Activated T-helper 1 cell treated with anti-CD3 and anti-CD28 coated beads, Interleukin-12 subunit alpha, Interleukin-12 subunit beta, Interleukin-2, Interleukin-4 antibody, amounts not matched to agents 30 ng/mL and 10 ng/mL and 1 ng/mL, durations not matched to agents 14 hours and 24 hours and 36 hours (primary cell): ENCODE measurements around the gene KCND3. TPM values are rescaled to one million over a fixed set of nuclear protein-coding genes. Genes with fewer than 3 reads are reported as not detected.

ENCODE experiments used
- DNase-seq: peaks from one replicate; pipeline ENCODE4 v3.0.0; 2021; ENCODE audit warnings: low spot score
- H3K27ac Mint-ChIP-seq: one replicate; pipeline ENCODE4 v1.8.0; 2021; ENCODE audit warnings: mild to moderate bottlenecking, mixed read lengths
- H3K27me3 Mint-ChIP-seq: one replicate; pipeline ENCODE4 v1.8.0; 2022; ENCODE audit warnings: mild to moderate bottlenecking, moderate library complexity, mixed read lengths; ENCODE audit not compliant: insufficient read depth
- H3K36me3 Mint-ChIP-seq: one replicate; pipeline ENCODE4 v1.8.0; 2021; ENCODE audit warnings: low read depth, mixed read lengths
- H3K4me1 Mint-ChIP-seq: one replicate; pipeline ENCODE4 v1.8.0; 2021; ENCODE audit warnings: low read depth, mixed read lengths
- H3K4me3 Mint-ChIP-seq: one replicate; pipeline ENCODE4 v1.8.0; 2021; ENCODE audit warnings: mild to moderate bottlenecking, moderate library complexity, mixed read lengths
- H3K9me3 Mint-ChIP-seq: one replicate; pipeline ENCODE4 v1.8.0; 2021; ENCODE audit warnings: mixed read lengths
- intact Hi-C: fragments of 100-400 bp; cut with micrococcal nuclease; formaldehyde crosslinking; loops from one replicate; pipeline ENCODE4 v1.15.1; 2024
- total RNA-seq: library from RNA; stranded (reverse); gene quantifications from 2 replicates; pipeline ENCODE4 v1.2.3, GENCODE V29; 2022

The KCND3 gene
- total RNA-seq, 1 donor from 2014 or later: not detected

DNA sequence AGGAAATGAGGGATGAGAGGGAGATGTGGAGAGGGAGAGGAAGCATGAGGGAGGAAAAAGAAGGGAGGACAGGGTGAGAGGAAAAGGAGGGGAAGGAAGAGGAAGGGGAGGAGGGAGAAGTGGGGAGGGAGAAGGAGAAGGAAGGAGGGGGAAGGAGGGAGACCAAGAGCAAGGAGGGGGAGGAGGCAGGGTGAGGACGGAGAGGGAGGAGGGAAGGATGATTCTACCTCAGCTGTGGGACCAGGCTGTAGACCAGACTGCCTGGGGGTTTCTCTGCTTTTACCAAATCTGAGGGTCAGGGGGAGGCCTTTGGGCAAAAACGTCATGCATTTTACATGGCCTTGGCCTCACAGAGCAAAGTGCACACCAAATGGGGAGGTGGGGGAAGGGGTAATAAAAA is 94.5 kb downstream of the KCND3 start:
- no peak overlapping the region for H3K4me3 Mint-ChIP-seq
- no peak for DNase-seq
- H3K36me3 Mint-ChIP-seq: no peaks in the 10 kb centered on the region
- no peak overlapping the region for H3K27ac Mint-ChIP-seq
- no peaks in the 10 kb centered on the region for H3K4me1 Mint-ChIP-seq
- H3K9me3 Mint-ChIP-seq: no peaks in the 10 kb centered on the region
- H3K27me3 Mint-ChIP-seq: peaks cover 11% of the 10 kb centered on the region
- intact Hi-C loops: no loop called here

DNA sequence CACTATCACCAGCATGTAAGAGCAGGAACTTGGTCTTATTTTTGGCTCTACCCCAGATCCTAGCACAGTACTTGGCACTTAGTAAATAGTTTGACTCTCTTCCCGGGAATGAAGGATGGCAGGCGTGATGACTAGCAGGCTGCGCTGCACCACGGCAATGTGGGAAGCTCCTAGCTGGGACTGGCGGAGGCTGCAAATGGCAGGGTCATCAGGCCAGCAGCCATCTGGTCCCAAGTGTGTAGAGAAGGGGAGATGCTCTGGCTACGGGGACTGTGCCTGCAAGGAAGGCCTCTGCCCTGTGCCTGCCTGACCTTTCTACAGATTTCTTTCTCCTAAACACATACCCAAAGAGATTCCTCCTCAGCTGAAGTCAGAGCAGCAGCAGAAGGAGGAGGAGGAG is 95.0 kb downstream of the KCND3 start:
- Mint-ChIP-seq H3K27me3 (peaks cover 10% of the 10 kb centered on the region), H3K9me3 (no peaks in the 10 kb centered on the region), H3K27ac (no peak overlapping the region), H3K4me1 (no peaks in the 10 kb centered on the region), H3K36me3 (no peaks in the 10 kb centered on the region), H3K4me3 (no peak overlapping the region)
- intact Hi-C loops: no loop called here
- DNase-seq: no peak

DNA sequence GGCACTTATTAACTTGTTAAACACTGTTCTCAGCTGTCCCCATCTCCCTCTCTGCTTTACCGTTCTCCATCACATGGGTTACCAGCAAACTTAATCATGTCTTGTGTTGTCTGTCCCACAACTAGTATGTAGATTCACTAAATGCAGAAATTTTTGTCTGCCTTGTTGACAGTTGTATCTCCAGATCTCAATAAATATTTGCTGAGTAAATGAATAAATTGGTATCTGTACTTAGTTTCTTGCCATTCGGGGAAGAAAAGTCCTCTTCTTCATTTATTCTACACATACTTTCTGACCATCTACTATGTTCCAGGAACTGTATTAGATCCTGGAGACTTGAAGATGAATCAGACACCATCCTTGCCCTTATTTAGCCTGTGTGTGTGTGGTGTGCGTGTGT is 97.9 kb downstream of the KCND3 start:
- no peak overlapping the region for H3K4me3 Mint-ChIP-seq
- H3K27ac Mint-ChIP-seq: no peak overlapping the region
- no peaks in the 10 kb centered on the region for H3K4me1 Mint-ChIP-seq
- H3K9me3 Mint-ChIP-seq: no peaks in the 10 kb centered on the region
- no peak for DNase-seq
- intact Hi-C loops: no loop called here
- H3K36me3 Mint-ChIP-seq: no peaks in the 10 kb centered on the region
- peaks cover 8% of the 10 kb centered on the region for H3K27me3 Mint-ChIP-seq

DNA sequence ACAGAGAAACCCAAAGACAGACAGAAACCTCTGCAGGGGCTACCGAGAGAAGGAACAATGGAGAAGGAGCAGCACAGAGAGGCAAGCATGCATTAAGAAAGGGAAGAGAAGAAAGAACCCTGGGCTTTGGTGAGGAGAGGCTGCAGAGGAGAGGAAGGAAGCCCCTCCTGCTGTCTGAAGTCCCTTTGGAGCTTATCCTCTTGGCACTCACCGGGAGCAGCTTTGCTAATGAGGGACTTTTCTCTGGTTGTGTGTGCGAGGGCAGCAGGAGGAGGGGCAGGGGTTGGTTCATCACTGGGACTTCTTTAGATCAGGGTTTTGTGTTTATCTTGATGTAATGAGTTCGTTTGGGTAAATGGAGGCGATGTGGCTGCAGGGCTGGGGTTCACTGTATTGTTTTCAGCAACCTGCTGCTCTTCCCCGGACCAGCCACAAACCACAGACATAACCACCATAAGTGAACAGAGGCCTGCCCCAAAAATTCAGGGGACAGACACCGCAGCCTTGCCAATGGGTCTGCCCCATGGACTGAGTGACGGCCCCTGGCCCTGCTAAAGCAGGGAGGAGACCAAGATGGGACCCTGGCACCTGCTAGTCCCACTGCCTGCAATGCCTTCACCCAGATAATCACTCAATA is 100.6 kb downstream of the KCND3 start:
- intact Hi-C loops: no loop called here
- H3K27ac Mint-ChIP-seq: no peak overlapping the region
- H3K9me3 Mint-ChIP-seq: no peaks in the 10 kb centered on the region
- peaks cover 6% of the 10 kb centered on the region for H3K27me3 Mint-ChIP-seq
- H3K4me1 Mint-ChIP-seq: no peaks in the 10 kb centered on the region
- no peak overlapping the region for H3K4me3 Mint-ChIP-seq
- DNase-seq: no peak
- H3K36me3 Mint-ChIP-seq: no peaks in the 10 kb centered on the region

DNA sequence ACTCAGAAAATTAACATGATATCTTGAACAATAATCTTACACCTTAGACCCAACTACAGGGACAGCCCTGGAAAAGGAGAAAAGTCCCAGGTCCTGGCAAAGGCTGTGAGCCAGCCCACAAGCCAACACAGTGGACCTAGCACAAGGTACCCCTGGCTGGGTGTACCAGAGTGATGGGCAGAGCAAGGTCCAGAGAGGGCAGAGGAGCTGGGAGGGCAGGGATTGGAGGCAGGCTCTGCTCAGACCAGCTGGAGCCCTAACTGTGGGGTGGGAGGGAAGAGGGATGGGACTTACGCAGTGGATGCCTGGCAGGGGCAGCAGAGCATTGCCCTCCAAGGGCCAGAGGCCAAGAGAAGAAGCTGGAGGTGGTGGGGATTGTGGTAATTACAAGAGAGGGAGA is 101.6 kb downstream of the KCND3 start:
- Mint-ChIP-seq H3K9me3 (no peaks in the 10 kb centered on the region), H3K27ac (no peak overlapping the region), H3K4me3 (no peak overlapping the region), H3K4me1 (no peaks in the 10 kb centered on the region), H3K36me3 (no peaks in the 10 kb centered on the region), H3K27me3 (peaks cover 6% of the 10 kb centered on the region)
- DNase-seq: no peak
- intact Hi-C loops: no loop called here

DNA sequence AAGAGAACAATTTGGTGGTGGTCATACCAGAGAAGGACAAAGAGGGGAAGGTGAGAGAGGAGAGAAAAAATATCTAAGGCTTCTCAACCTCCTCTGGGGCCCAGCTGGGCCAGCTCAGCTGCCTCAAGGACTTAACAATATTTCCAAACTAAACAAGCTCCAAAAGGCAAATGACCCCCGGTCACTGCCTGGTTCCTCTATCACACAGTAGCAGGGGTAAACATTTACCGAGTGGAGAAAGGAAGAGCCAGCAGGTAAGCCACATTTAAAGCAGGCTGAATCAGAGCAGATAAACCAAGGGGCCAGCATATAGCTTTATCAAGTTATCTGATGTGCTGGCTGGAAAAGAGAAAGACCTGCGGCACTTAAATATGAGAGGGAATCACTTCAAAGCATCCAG is 102.1 kb downstream of the KCND3 start:
- Mint-ChIP-seq H3K27me3 (peaks cover 6% of the 10 kb centered on the region), H3K27ac (no peak overlapping the region), H3K36me3 (no peaks in the 10 kb centered on the region), H3K9me3 (no peaks in the 10 kb centered on the region), H3K4me1 (no peaks in the 10 kb centered on the region), H3K4me3 (no peak overlapping the region)
- DNase-seq: no peak
- intact Hi-C loops: no loop called here

DNA sequence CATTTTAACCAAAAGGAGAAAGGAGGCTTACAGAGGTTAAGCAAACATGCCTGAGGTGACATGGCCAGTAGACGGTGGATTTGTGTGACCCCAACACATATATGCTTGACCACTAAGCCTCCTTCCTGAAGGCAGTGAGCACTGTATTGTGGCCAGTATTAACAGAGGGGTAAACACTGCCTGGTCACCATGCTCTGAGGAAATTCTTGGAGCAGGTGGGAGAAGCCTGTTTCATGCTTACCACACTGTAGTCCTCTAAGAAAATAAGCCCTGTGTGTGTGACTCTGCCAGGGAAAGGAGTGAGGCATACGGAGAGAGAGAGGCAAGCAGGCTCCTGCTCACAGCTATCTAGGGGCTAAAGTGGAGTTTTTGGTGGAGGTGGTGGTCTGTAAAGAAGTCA is 102.7 kb downstream of the KCND3 start:
- H3K27ac Mint-ChIP-seq: no peak overlapping the region
- peaks cover 6% of the 10 kb centered on the region for H3K27me3 Mint-ChIP-seq
- intact Hi-C loops: no loop called here
- H3K4me3 Mint-ChIP-seq: no peak overlapping the region
- no peaks in the 10 kb centered on the region for H3K4me1 Mint-ChIP-seq
- no peaks in the 10 kb centered on the region for H3K9me3 Mint-ChIP-seq
- no peak for DNase-seq
- no peaks in the 10 kb centered on the region for H3K36me3 Mint-ChIP-seq

DNA sequence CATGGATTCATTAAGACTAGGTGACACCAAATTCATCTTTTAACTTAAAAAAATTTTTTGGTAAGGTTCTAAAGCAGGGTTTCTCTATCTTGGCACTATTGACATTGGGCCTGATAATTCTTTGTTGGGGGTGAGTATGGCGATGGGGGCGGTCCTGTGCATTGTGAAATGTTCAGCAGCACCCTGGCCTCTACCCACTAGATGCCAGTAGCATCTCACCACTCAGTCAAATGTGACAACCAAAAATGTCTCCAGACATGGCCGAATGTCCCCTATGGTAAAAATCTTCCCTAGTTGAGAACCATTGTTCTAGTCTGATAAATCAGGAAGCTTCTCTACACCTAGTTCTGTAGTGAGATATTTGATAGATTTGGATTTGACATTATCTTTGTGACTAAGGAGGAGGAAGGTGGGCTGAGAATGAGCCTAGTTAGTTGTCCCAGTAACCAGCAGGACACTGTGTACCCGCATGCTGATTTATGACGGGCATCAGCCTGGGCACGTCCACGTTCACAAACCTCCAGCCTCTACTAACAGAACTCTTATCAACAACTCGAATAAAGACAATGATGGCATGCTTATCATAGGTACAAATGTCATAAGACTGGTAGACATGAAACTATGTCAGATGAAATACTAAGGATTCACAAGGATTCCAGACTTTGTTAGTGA is 104.6 kb downstream of the KCND3 start:
- Mint-ChIP-seq H3K4me1 (no peaks in the 10 kb centered on the region), H3K27me3 (peaks cover 6% of the 10 kb centered on the region), H3K9me3 (no peaks in the 10 kb centered on the region), H3K4me3 (no peak overlapping the region), H3K36me3 (no peaks in the 10 kb centered on the region), H3K27ac (no peak overlapping the region)
- intact Hi-C loops: no loop called here
- no peak for DNase-seq

DNA sequence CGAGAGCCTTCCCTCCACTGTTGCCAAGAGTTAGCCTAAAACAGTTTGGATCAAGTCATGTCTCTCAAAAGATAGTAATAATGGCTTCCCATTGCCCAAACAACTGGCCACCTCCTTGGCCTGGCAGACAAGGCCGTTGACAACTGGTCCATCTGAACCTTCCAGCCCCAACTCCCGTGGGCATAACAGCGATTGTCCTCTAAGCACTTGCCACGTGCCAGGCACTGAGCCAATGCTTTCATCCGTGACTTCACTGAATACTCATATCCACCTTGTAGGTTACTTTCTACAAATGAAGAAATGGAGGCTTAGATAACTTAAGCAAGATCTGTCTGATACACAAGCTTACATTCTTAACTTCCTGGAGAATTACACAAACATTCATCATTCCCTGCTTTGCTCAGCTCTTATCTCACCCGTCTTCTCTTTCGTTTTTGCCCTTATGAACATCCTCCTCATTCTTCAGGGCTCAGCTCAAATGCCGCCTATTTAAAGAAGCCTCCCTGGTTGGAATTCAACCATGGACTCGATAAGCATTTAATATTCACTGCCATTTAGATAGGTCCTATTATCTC is 106.4 kb downstream of the KCND3 start:
- peaks cover under 1% of the 10 kb centered on the region for H3K27me3 Mint-ChIP-seq

DNA sequence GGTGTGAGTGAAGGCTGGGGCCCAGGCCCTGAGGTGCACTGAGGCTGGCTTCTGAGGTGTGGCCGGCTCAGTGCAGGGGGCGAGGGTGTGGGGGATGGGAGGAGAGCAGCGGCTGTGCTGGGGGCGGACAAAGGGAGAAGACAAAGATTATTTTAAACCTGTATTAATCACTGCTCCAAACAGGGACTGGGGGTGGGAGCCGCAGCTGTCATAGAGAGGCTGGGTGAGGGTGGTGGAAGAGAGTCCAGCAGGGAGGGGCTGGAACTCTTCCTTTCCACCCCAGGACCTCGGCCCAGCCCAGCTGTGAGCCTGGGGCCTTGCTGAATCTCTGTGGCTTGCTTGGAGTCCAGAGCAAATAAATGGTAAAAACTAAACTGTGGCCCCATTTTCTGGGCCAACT is 106.9 kb downstream of the KCND3 start:
- Mint-ChIP-seq H3K4me3 (no peak overlapping the region), H3K4me1 (no peaks in the 10 kb centered on the region), H3K27me3 (no peaks in the 10 kb centered on the region), H3K9me3 (no peaks in the 10 kb centered on the region), H3K36me3 (no peaks in the 10 kb centered on the region), H3K27ac (no peak overlapping the region)
- intact Hi-C loops: no loop called here
- no peak for DNase-seq

More for the DNA sequence above, 106.4 kb downstream of the KCND3 start:
- Mint-ChIP-seq H3K4me1 (no peaks in the 10 kb centered on the region), H3K4me3 (no peak overlapping the region), H3K9me3 (no peaks in the 10 kb centered on the region), H3K27ac (no peak overlapping the region), H3K36me3 (no peaks in the 10 kb centered on the region)
- intact Hi-C loops: no loop called here
- DNase-seq: no peak

DNA sequence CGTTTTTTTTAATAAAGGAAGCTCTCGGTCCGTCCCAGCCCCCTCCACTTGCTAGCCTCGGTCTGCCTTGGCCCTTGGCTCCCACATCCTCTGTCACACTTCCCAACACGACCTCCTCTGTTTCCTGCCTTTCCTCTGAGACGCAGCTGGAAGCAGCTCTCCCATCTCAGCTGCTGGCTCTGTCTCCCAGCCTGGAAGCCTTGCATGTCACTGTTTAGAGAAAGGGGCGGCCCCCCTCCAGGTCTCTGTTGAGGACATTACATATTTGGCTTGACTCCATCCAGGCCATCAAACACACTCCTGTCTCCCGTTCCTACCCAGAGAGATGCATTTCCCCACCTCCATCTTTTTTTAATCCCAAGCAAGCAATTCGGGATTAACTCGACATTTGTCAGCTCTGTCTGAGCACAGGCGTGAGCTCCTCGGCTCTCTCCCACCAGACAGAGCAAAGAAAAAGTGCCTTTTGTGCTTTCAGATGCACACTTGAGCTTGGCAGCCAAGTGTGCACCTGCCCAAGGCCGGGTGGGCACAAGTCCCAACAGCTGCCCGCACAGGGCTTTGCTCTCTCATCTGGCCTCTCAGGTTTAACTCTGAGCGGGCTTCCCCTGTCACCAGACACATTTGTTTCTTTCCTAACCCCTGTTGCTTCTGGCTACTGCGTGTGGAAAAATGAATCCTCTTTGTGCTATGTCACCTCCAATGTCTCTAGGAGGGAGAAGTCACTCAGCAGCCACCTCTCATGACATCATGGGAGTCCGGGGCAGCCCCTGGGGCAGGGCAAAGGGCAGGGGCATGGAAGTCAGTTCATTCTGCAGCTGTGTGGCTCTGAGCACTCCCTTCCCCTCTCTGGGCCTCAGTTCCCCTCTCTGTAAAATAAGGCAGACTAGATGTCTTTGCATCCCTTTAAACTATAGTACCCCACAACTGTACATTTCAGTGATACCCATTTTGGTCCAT is 108.3 kb downstream of the KCND3 start:
- no peaks in the 10 kb centered on the region for H3K9me3 Mint-ChIP-seq
- no peak overlapping the region for H3K4me3 Mint-ChIP-seq
- no peak overlapping the region for H3K27ac Mint-ChIP-seq
- no peaks in the 10 kb centered on the region for H3K36me3 Mint-ChIP-seq
- DNase-seq: no peak
- no peaks in the 10 kb centered on the region for H3K4me1 Mint-ChIP-seq
- intact Hi-C loops: no loop called here
- H3K27me3 Mint-ChIP-seq: peaks cover 3% of the 10 kb centered on the region

DNA sequence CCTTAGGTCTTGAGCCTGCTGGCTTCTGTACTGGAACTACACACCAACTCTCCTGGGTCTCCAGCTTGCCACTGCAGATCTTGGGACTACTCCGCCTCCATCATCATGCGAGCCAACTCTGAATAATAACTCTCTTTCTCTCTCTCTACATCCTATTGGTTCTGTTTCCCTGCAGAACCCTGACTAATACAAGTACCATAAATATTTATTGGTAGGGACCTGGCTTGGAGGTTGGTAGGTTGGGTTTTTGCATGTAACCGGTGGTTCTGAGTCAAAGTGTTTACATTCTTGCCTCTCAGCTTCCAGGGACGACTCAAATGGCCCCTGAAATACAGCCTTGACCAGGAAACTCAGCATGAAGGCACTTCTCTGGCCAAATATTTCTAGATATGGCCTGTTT is 110.4 kb downstream of the KCND3 start:
- no peak overlapping the region for H3K4me3 Mint-ChIP-seq
- H3K9me3 Mint-ChIP-seq: no peaks in the 10 kb centered on the region
- intact Hi-C loops: no loop called here

DNA sequence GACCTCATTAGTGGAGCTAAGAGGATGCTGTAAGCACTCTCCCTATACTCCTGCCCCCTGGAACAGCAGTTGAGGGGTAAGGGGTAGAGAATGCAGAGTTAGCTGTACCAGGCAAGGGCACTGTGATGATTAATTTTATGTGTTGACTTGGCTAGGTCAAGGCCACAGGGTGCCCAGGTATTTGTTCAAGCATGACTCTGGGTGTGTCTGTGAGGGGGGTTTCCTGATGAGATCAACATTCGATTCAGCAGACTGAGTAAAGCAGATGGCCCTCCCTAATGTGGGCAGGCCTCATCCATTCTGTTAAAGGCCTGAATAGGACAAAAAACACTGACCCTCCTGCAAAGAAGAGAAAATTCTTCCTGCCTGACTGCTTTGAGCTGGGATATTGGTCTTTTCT is 110.8 kb downstream of the KCND3 start:
- Mint-ChIP-seq H3K9me3 (no peaks in the 10 kb centered on the region), H3K36me3 (no peaks in the 10 kb centered on the region), H3K27ac (no peak overlapping the region), H3K4me3 (no peak overlapping the region), H3K27me3 (peaks cover 4% of the 10 kb centered on the region), H3K4me1 (no peaks in the 10 kb centered on the region)
- intact Hi-C loops: no loop called here
- DNase-seq: no peak

More for the DNA sequence above, 110.4 kb downstream of the KCND3 start:
- DNase-seq: no peak
- Mint-ChIP-seq H3K4me1 (no peaks in the 10 kb centered on the region), H3K27ac (no peak overlapping the region), H3K27me3 (peaks cover 4% of the 10 kb centered on the region), H3K36me3 (no peaks in the 10 kb centered on the region)
